GM23338 (cell line): ENCODE results near the gene POLA2. TPM values are rescaled to one million over a fixed set of nuclear protein-coding genes. Genes with fewer than 3 reads are reported as not detected.

ENCODE experiments used
- ATAC-seq: fragments of 200-7000 bp; cut with Tn5 transposase; 3 replicates; pipeline ENCODE4 v1.9.1; 2020
- DNase-seq: peaks from one replicate; pipeline ENCODE4 v3.0.0-alpha.2; 2015; ENCODE audit warnings: low spot score
- H2AFZ ChIP-seq: fragments of 200-600 bp; sonication (generic); 2 replicates; pipeline ENCODE4 v1.8.0; 2016; ENCODE audit warnings: antibody characterized with exemption, mild to moderate bottlenecking, moderate library complexity
- H3F3A ChIP-seq: fragments of 200-600 bp; sonication (generic); replicated peaks from 2 replicates; pipeline ENCODE4 v1.8.0; 2017; ENCODE audit warnings: antibody characterized with exemption, mixed run types, low read depth
- H3K27ac ChIP-seq: fragments of 200-600 bp; sonication (generic); 2 replicates; pipeline ENCODE4 v1.6.1; 2016; ENCODE audit warnings: low read depth
- H3K27me3 ChIP-seq: fragments of 200-600 bp; sonication (generic); 2 replicates; pipeline ENCODE4 v1.8.0; 2016; ENCODE audit warnings: mild to moderate bottlenecking, mixed run types, moderate library complexity; ENCODE audit not compliant: insufficient read depth
- H3K36me3 ChIP-seq: fragments of 200-600 bp; sonication (generic); 2 replicates; pipeline ENCODE4 v1.8.0; 2016; ENCODE audit warnings: mild to moderate bottlenecking; ENCODE audit not compliant: insufficient read depth
- H3K4me1 ChIP-seq: fragments of 200-600 bp; sonication (generic); 2 replicates; pipeline ENCODE4 v1.8.0; 2016; ENCODE audit warnings: mild to moderate bottlenecking, moderate library complexity; ENCODE audit not compliant: insufficient read depth
- H3K4me2 ChIP-seq: fragments of 200-600 bp; sonication (generic); 2 replicates; pipeline ENCODE4 v1.7.1; 2017; ENCODE audit warnings: mixed run types
- H3K4me3 ChIP-seq: fragments of 200-600 bp; sonication (generic); 2 replicates; pipeline ENCODE4 v1.6.1; 2016; ENCODE audit warnings: mixed run types
- H3K79me2 ChIP-seq: fragments of 200-600 bp; sonication (generic); replicated peaks from 2 replicates; pipeline ENCODE4 v1.8.0; 2017; ENCODE audit warnings: mild to moderate bottlenecking; ENCODE audit not compliant: insufficient read depth
- H3K9me2 ChIP-seq: fragments of 200-600 bp; sonication (generic); 2 replicates; pipeline ENCODE4 v1.8.0; 2017; ENCODE audit not compliant: insufficient read depth
- H4K20me1 ChIP-seq: fragments of 200-600 bp; sonication (generic); replicated peaks from 2 replicates; pipeline ENCODE4 v1.8.0; 2017; ENCODE audit warnings: mild to moderate bottlenecking; ENCODE audit not compliant: insufficient read depth
- H3K27ac Mint-ChIP-seq: 2 replicates; pipeline ENCODE4 v1.8.0; 2020; ENCODE audit warnings: inconsistent platforms, mild to moderate bottlenecking, moderate library complexity, mixed read lengths
- H3K27me3 Mint-ChIP-seq: 3 replicates; pipeline ENCODE4 v1.8.0; 2022; ENCODE audit warnings: low read depth, mild to moderate bottlenecking, moderate library complexity, mixed read lengths, inconsistent platforms; ENCODE audit not compliant: insufficient read depth, poor library complexity
- H3K36me3 Mint-ChIP-seq: 3 replicates; pipeline ENCODE4 v1.8.0; 2021; ENCODE audit warnings: low read depth, mild to moderate bottlenecking, inconsistent platforms, moderate library complexity, mixed read lengths
- H3K4me1 Mint-ChIP-seq: 3 replicates; pipeline ENCODE4 v1.8.0; 2020; ENCODE audit warnings: mild to moderate bottlenecking, inconsistent platforms, mixed read lengths
- H3K4me3 Mint-ChIP-seq: 3 replicates; pipeline ENCODE4 v1.8.0; 2021; ENCODE audit warnings: moderate library complexity, mild to moderate bottlenecking, inconsistent platforms, mixed read lengths
- H3K9me3 Mint-ChIP-seq: 3 replicates; pipeline ENCODE4 v1.8.0; 2020; ENCODE audit warnings: moderate library complexity, mild to moderate bottlenecking, inconsistent platforms, mixed read lengths
- CREB1 ChIP-seq: fragments of 250-450 bp; sonication (Bioruptor Pico); IDR thresholded peaks from 2 replicates; pipeline ENCODE4 v1.5.0; 2020; ENCODE audit warnings: low read depth, mild to moderate bottlenecking, moderate library complexity
- CTCF ChIP-seq, 2 experiments: fragments of 200-600 bp in 1 of 2; sonication (generic) in 1 of 2; conservative IDR thresholded peaks; 2 replicates each; pipeline versions ENCODE4 v1.5.1 to v1.6.1; 2016 to 2017; ENCODE audit warnings: antibody characterized with exemption in 2 of 2, low read depth in 2 of 2, mild to moderate bottlenecking in 2 of 2, moderate library complexity in 1 of 2
- ETS1 ChIP-seq: IDR thresholded peaks from 2 replicates; pipeline ENCODE4 v1.6.1; 2016; ENCODE audit warnings: antibody characterized with exemption
- EZH2 ChIP-seq: fragments of 200-600 bp; sonication (generic); IDR thresholded peaks from one replicate; pipeline ENCODE4 v1.8.0; 2017; ENCODE audit warnings: antibody characterized with exemption, mild to moderate bottlenecking, low read depth; ENCODE audit not compliant: unreplicated experiment
- EZH2phosphoT487 ChIP-seq: fragments of 200-600 bp; sonication (generic); IDR thresholded peaks from one replicate; pipeline ENCODE4 v1.8.1; 2018; ENCODE audit warnings: antibody characterized with exemption; ENCODE audit not compliant: unreplicated experiment
- JUNB ChIP-seq: IDR thresholded peaks from one replicate; pipeline ENCODE4 v1.6.1; 2016; ENCODE audit warnings: antibody characterized with exemption; ENCODE audit not compliant: unreplicated experiment
- NANOG ChIP-seq: IDR thresholded peaks from 2 replicates; pipeline ENCODE4 v1.6.1; 2016; ENCODE audit warnings: antibody characterized with exemption, borderline replicate concordance
- POLR2AphosphoS5 ChIP-seq: IDR thresholded peaks from 2 replicates; pipeline ENCODE4 v1.6.1; 2016; ENCODE audit warnings: antibody characterized with exemption, low read depth
- REST ChIP-seq: IDR thresholded peaks from one replicate; pipeline ENCODE4 v1.6.1; 2018; ENCODE audit warnings: antibody characterized with exemption; ENCODE audit not compliant: unreplicated experiment
- STAT1 ChIP-seq: IDR thresholded peaks from one replicate; pipeline ENCODE4 v1.6.1; 2016; ENCODE audit warnings: antibody characterized with exemption; ENCODE audit not compliant: unreplicated experiment
- ZNF114 ChIP-seq: fragments of 250-450 bp; sonication (Bioruptor Pico); IDR thresholded peaks from 2 replicates; pipeline ENCODE4 v1.5.0; 2020; ENCODE audit warnings: mild to moderate bottlenecking, moderate library complexity
- ZNF331 ChIP-seq: fragments of 250-450 bp; sonication (Bioruptor Pico); IDR thresholded peaks from 2 replicates; pipeline ENCODE4 v1.5.0; 2020; ENCODE audit warnings: low read depth, mild to moderate bottlenecking, moderate library complexity
- ZNF462 ChIP-seq: fragments of 250-450 bp; sonication (Bioruptor Pico); IDR thresholded peaks from 2 replicates; pipeline ENCODE4 v1.5.0; 2020; ENCODE audit warnings: mild to moderate bottlenecking, moderate library complexity
- polyA plus RNA-seq: library from polyadenylated mRNA; unstranded; fragments of >200 nt; fragmentation: Nextera tagmentation; extraction: Ambion mirVana; gene quantifications from 2 replicates; pipeline ENCODE4 v1.2.1, GENCODE V29; 2016
- total RNA-seq: library from RNA; depleted of rRNA; stranded (reverse); fragments of >200 nt; shearing (Covaris generic); gene quantifications from 2 replicates; pipeline ENCODE4 v1.2.3, GENCODE V29; 2014

POLA2 gene
- total and polyA plus RNA-seq, 2 experiments from 2014 or later = 22.5 to 30.4 TPM

- no peaks in the 10 kb centered on the region for H3K27me3 ChIP-seq
- Mint-ChIP-seq H3K36me3 (peaks cover 22% of the 10 kb centered on the region), H3K27me3 (peaks cover 20% of the 10 kb centered on the region), H3K4me3 (peak overlapping the region; percentile 97), H3K4me1 (peaks cover 24% of the 10 kb centered on the region), H3K9me3 (no peaks in the 10 kb centered on the region; the same call in 2 of the 3 replicates), H3K27ac (peak overlapping the region; percentile 47; the same call in 1 of the 2 replicates)
- H3K4me1 ChIP-seq = peaks cover 10% of the 10 kb centered on the region
- peak overlapping the region; percentile 92 for H2AFZ ChIP-seq
- no peaks in the 10 kb centered on the region for H3K36me3 ChIP-seq
- H3K27ac ChIP-seq = peak overlapping the region; percentile 23; the same call in 1 of the 2 replicates
- no peaks in the 10 kb centered on the region for H3K9me2 ChIP-seq
- peak overlapping the region; percentile 95 for H3K4me3 ChIP-seq
- TF ChIP-seq EZH2phosphoT487 = no peak
- no peak for TF ChIP-seq STAT1
- TF ChIP-seq ZNF114 (CRISPR knock-in tag) = no peak
- TF ChIP-seq EZH2 = no peak
- no peak for TF ChIP-seq CREB1
- no peak for TF ChIP-seq ETS1
- no peak for TF ChIP-seq REST
- TF ChIP-seq ZNF331 (CRISPR knock-in tag) = no peak
- TF ChIP-seq JUNB = no peak
- TF ChIP-seq ZNF462 = no peak
- TF ChIP-seq CTCF (conservative IDR thresholded peaks at IDR 0.05; ENCODE audit: low read depth in 2 of 2) = no peak
- no peak for TF ChIP-seq NANOG
- no peak for TF ChIP-seq POLR2AphosphoS5
- DNase-seq = peak; percentile 53
- H3K79me2 ChIP-seq = peaks cover 21% of the 10 kb centered on the region
- H4K20me1 ChIP-seq = no peaks in the 10 kb centered on the region; the same call in 1 of the 2 replicates
- peak; percentile 52 for ATAC-seq
- peak overlapping the region; percentile 88 for H3K4me2 ChIP-seq
- H3F3A ChIP-seq = peaks cover 18% of the 10 kb centered on the region
Measured at GRCh38 chr11:65260756-65261590, 789 bp upstream of the POLA2 start.
